Muscle of leg (tissue), 11 donors: ENCODE measurements around the gene URB1. TPM values are rescaled to one million over a fixed set of nuclear protein-coding genes. Genes with fewer than 3 reads are reported as not detected.

Experiments
- DNase-seq: peaks from one replicate; pipeline ENCODE4 v3.0.0; 2013
- H3K27ac ChIP-seq: one replicate; pipeline ENCODE4 v1.5.1; 2013; ENCODE audit warnings: mild to moderate bottlenecking, low read length, control low read depth
- H3K27me3 ChIP-seq: one replicate; pipeline ENCODE4 v1.6.1; 2013; ENCODE audit warnings: low read length; ENCODE audit not compliant: control insufficient read depth, insufficient read depth
- H3K36me3 ChIP-seq: one replicate; pipeline ENCODE4 v1.6.1; 2013; ENCODE audit warnings: low read length; ENCODE audit not compliant: control insufficient read depth, insufficient read depth
- H3K4me1 ChIP-seq: one replicate; pipeline ENCODE4 v1.6.1; 2013; ENCODE audit warnings: low read length; ENCODE audit not compliant: control insufficient read depth, insufficient read depth
- H3K4me3 ChIP-seq: one replicate; pipeline ENCODE4 v1.5.1; 2013; ENCODE audit warnings: low read length, control low read depth
- H3K9me3 ChIP-seq: replicated peaks from 2 replicates; pipeline ENCODE4 v1.6.1; 2013; ENCODE audit warnings: low read depth, low read length; ENCODE audit not compliant: control insufficient read depth
- WGBS: methylation state at CpG from one replicate; pipeline ENCODE4 v1.1.5; 2013; ENCODE audit warnings: missing lambda C conversion rate; ENCODE audit not compliant: insufficient coverage; 5-methylcytosine and 5-hydroxymethylcytosine counted together
- polyA plus RNA-seq, 8 donors: library from polyadenylated mRNA; unstranded; fragments of 120-200 nt; gene quantifications; one replicate each; pipeline versions ENCODE4 v1.2.1 to v1.2.3, GENCODE V29; 2013; ENCODE audit warnings: inconsistent platforms in 1 of 8, low replicate concordance in 1 of 8; ENCODE audit not compliant: insufficient read length in 8 of 8, insufficient read depth in 1 of 8
- total RNA-seq: library from RNA; stranded (reverse); fragments of 120-200 nt; gene quantifications from one replicate; pipeline ENCODE4 v1.2.4, GENCODE V29; 2013

Gene URB1
- total and polyA plus RNA-seq, 9 donors: 9.7 to 16.6 (median 13.3) TPM

GRCh38 chr21:32301596-32301995 is 91.2 kb downstream of the URB1 start:
- Histone ChIP-seq H3K27ac (no peak overlapping the region), H3K9me3 (no peaks in the 10 kb centered on the region), H3K4me3 (no peak overlapping the region), H3K4me1 (peaks cover 4% of the 10 kb centered on the region), H3K36me3 (peaks cover 18% of the 10 kb centered on the region), H3K27me3 (no peaks in the 10 kb centered on the region)
- no CpG with 5 or more reads among the region's 2 CpGs for WGBS
- no peak for DNase-seq

GRCh38 chr21:32300117-32300681 is 92.6 kb downstream of the URB1 start:
- Histone ChIP-seq H3K4me1 (no peaks in the 10 kb centered on the region), H3K27me3 (no peaks in the 10 kb centered on the region), H3K27ac (no peak overlapping the region), H3K9me3 (no peaks in the 10 kb centered on the region), H3K4me3 (no peak overlapping the region), H3K36me3 (peaks cover 12% of the 10 kb centered on the region)
- no peak for DNase-seq
- WGBS: 95% methylated on average over 40 of the region's 41 CpGs

DNA sequence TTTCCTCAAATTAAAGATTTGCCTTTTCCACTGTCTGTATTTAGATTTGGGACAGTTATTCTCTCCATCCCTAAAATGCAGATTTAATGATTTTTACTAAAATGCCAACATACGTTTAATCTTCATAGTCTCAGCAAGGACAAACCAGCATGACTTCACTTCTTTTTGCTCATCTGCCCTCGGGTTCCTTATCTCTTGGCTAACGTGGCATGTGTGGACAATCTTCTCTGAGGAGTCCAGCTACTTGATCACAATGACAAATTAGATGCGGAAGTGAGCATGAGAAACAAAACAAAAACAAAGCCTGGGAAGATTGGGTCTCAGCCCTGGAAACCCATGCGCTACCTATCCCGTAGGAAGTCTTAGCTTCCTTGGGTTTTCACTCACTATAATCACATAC is 93.1 kb downstream of the URB1 start:
- H3K9me3 ChIP-seq: no peaks in the 10 kb centered on the region
- DNase-seq: no peak
- no peaks in the 10 kb centered on the region for H3K4me1 ChIP-seq
- peaks cover 12% of the 10 kb centered on the region for H3K36me3 ChIP-seq
- no peak overlapping the region for H3K27ac ChIP-seq
- no peak overlapping the region for H3K4me3 ChIP-seq
- WGBS: 87% methylated on average over 4 of the region's 6 CpGs
- no peaks in the 10 kb centered on the region for H3K27me3 ChIP-seq

DNA sequence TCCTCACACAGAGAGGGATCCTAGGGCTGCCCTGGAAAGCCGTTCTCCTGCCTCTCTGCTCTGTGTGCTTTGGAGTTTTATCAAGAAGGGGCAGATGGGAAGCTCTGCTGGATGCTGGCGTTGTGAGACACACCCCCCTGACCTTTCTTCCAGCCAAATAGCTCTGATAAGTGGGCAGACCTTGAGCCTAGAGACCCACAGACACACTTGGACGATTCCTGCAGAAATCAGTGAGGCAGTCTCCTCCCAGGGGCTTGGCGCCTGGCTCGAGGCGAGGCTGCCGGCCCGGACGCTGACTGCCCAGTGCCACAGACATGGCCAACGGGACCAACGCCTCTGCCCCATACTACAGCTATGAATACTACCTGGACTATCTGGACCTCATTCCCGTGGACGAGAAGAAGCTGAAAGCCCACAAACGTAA is 94.1 kb downstream of the URB1 start, which contains the start of gene MRAP:
TSS of gene MRAP (plus strand) at position 198 of the 424 bp plus-strand sequence. CDS start at position 315, 117 bp downstream.
- Histone ChIP-seq H3K4me3 (no peak within 1 kb of the TSS), H3K36me3 (peaks cover 12% of the 10 kb centered on the region), H3K27ac (no peak within 1 kb of the TSS), H3K27me3 (no peaks in the 10 kb centered on the region), H3K9me3 (no peaks in the 10 kb centered on the region), H3K4me1 (no peaks in the 10 kb centered on the region)
- DNase-seq: no peak
- 83% methylated on average over 7 of the region's 14 CpGs for WGBS

GRCh38 chr21:32298148-32298559 is 94.7 kb downstream of the URB1 start:
- H3K36me3 ChIP-seq: peaks cover 12% of the 10 kb centered on the region
- H3K4me3 ChIP-seq: no peak overlapping the region
- DNase-seq: no peak
- H3K4me1 ChIP-seq: no peaks in the 10 kb centered on the region
- no peaks in the 10 kb centered on the region for H3K9me3 ChIP-seq
- H3K27ac ChIP-seq: no peak overlapping the region
- 90% methylated on average over 6 of the region's 6 CpGs for WGBS
- H3K27me3 ChIP-seq: no peaks in the 10 kb centered on the region

GRCh38 chr21:32297449-32297848 is 95.4 kb downstream of the URB1 start:
- DNase-seq: no peak
- no peaks in the 10 kb centered on the region for H3K27me3 ChIP-seq
- peaks cover 12% of the 10 kb centered on the region for H3K36me3 ChIP-seq
- no peak overlapping the region for H3K27ac ChIP-seq
- WGBS: 100% methylated on average over 1 of the region's 7 CpGs
- no peaks in the 10 kb centered on the region for H3K9me3 ChIP-seq
- H3K4me3 ChIP-seq: no peak overlapping the region
- H3K4me1 ChIP-seq: no peaks in the 10 kb centered on the region

DNA sequence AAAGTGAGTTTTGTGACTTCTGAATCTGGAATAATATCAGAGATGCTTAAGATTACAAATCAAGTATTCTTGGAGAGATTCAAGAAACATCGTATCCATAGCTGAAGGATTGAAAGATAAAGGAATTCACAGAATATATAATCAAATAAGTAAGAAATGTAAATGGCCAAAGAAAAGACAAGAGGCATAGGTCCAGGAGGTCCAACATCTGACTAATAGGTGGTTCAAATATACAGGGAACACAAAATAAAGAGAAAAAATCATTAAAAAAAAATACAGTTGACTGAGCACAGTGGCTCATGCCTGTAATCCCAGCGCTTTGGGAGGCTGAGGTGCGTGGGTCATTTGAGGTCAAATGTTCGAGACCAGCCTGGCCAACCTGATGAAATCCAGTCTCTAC is 107.3 kb downstream of the URB1 start:
- Histone ChIP-seq H3K27me3 (no peaks in the 10 kb centered on the region), H3K27ac (no peak overlapping the region), H3K4me3 (no peak overlapping the region), H3K36me3 (peaks cover 5% of the 10 kb centered on the region), H3K9me3 (peaks cover 2% of the 10 kb centered on the region), H3K4me1 (no peaks in the 10 kb centered on the region)
- DNase-seq: no peak
- WGBS: 93% methylated on average over 3 of the region's 4 CpGs

GRCh38 chr21:32282992-32283391 is 109.8 kb downstream of the URB1 start:
- no peak for DNase-seq
- H3K4me1 ChIP-seq: peaks cover 13% of the 10 kb centered on the region
- peaks cover 2% of the 10 kb centered on the region for H3K9me3 ChIP-seq
- no peak overlapping the region for H3K4me3 ChIP-seq
- H3K27me3 ChIP-seq: no peaks in the 10 kb centered on the region
- 91% methylated on average over 1 of the region's 6 CpGs for WGBS
- H3K36me3 ChIP-seq: peaks cover 5% of the 10 kb centered on the region
- H3K27ac ChIP-seq: no peak overlapping the region

DNA sequence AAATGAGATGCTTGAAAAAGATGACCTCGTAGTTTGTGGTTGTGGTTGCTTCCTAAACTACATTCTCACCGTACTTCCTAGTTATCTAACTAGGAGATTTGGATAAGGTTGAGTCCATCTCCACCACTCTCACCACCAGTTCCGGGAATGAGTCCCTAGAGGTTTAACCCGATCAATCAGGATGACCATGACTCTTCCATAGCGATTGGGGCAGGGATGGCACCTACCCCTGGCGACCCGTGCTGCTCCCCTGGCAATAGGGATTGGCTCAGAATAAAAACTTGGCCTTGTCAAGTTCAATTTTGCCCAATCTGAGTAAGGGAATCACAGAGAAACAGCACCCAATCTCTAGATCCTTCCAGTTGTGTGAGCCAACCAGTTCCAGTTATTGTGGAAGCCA is 111.3 kb downstream of the URB1 start:
- peaks cover 2% of the 10 kb centered on the region for H3K9me3 ChIP-seq
- H3K27ac ChIP-seq: no peak overlapping the region
- WGBS: 96% methylated on average over 3 of the region's 7 CpGs
- no peak for DNase-seq
- no peaks in the 10 kb centered on the region for H3K27me3 ChIP-seq
- H3K4me3 ChIP-seq: no peak overlapping the region
- peaks cover 18% of the 10 kb centered on the region for H3K4me1 ChIP-seq
- peaks cover 5% of the 10 kb centered on the region for H3K36me3 ChIP-seq

GRCh38 chr21:32279377-32279680 is 113.5 kb downstream of the URB1 start:
- DNase-seq: no peak
- Histone ChIP-seq H3K9me3 (no peaks in the 10 kb centered on the region), H3K27ac (peak overlapping the region; percentile 13), H3K36me3 (peaks cover 5% of the 10 kb centered on the region), H3K27me3 (no peaks in the 10 kb centered on the region), H3K4me1 (peaks cover 18% of the 10 kb centered on the region), H3K4me3 (peak overlapping the region; percentile 91)
- WGBS: 11% methylated on average over 1 of the region's 10 CpGs
